Activated naive CD8-positive, alpha-beta T cell treated with anti-CD3 and anti-CD28 coated beads, Interleukin-2, amount 50 U/mL, for 16 hours (primary cell): Measurements from ENCODE around the gene IDUA.

ENCODE experiments used
- DNase-seq: peaks from one replicate; pipeline ENCODE4 v3.0.0-alpha.2; 2020; ENCODE audit warnings: low read depth, low spot score

The IDUA gene

GRCh38 chr4:1030559-1030958 is 43.7 kb downstream of the IDUA start:
- DNase-seq: no peak

DNA sequence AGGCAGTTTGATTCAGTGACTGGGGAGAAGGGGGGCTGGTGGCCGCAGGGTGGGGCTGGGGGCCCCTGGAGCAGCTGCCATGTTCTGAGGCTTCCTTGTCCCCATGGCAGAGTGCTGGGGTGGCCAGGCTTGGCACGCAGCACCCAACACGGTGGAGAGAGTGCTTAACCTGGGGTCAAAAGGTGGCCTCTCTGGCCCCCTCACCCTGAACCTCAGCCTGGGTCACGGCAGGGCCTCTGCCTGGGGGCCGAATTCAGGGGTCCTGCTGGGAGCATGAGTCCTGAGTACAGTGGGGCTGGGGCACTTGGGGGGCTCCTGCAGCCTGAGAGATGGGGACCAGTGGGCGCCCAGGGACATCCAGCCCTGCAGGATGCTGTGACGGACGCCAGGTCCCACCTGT is 44.5 kb downstream of the IDUA start:
- no peak for DNase-seq

DNA sequence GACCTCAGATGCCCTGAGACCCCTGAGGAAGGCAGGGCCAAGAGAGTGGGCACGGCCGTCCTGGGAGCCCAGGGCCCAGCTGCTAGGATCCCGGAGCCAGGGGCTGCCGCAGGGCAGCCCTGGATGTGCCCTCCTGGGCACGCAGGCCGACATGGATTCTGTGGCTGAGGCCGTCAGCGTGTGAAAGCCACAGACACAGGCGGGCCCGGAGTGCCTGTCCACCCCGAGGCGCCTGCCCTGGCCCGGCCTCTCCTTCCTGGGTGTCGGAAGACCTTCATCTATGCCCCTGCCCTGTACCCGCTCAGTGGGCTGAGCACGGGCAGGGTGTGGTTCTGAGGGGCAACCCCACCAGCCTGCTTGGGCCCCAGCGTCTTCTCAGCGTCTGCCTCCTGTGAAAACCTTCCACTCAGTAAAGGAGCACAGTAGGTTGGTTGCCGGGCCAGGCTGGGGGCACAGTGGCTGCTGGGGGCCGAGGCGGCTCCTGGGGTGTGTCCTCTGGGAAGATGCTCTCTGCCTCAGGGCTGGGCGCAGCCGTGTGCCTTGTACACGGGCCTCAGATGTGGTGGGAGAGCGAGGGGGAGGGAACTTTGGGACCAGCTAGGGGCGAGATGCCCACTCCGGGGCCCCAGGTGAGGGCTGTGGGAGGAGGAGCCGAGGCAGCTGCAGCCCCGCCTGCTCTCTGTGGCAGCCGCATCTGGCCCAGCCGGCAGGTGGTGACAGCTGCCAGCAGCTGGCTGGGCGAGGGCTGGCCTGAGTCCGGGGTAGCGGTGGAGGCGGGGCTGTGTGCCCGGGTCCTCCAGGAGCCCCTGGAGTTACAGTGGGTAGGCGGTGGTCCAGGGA is 45.3 kb downstream of the IDUA start:
- DNase-seq: no peak

GRCh38 chr4:1032861-1033260 is 46.0 kb downstream of the IDUA start:
- DNase-seq: no peak

GRCh38 chr4:1033840-1034551 is 47.2 kb downstream of the IDUA start:
- no peak for DNase-seq

DNA sequence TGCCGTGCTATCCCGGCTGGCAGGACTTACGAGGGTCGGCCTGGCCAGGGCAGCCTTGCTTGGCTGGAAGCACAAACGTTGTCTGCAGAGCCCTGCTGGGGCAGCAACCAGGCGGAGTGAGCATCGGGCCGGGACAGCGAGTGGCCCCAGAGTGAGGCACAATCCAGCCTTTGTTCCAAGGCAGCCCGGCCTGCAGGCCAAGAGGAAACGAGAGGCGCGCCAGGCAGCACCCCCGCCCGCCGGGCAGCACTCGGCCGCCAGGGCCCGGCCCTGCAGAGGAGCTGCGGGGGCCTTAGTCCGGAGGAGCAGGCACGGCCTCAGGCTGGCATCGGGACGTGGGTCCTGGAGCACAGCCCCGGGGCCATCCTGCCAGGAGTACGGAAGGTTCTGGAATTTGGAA is 48.7 kb downstream of the IDUA start:
- no peak for DNase-seq

GRCh38 chr4:1036095-1036494 is 49.3 kb downstream of the IDUA start:
- DNase-seq: no peak

DNA sequence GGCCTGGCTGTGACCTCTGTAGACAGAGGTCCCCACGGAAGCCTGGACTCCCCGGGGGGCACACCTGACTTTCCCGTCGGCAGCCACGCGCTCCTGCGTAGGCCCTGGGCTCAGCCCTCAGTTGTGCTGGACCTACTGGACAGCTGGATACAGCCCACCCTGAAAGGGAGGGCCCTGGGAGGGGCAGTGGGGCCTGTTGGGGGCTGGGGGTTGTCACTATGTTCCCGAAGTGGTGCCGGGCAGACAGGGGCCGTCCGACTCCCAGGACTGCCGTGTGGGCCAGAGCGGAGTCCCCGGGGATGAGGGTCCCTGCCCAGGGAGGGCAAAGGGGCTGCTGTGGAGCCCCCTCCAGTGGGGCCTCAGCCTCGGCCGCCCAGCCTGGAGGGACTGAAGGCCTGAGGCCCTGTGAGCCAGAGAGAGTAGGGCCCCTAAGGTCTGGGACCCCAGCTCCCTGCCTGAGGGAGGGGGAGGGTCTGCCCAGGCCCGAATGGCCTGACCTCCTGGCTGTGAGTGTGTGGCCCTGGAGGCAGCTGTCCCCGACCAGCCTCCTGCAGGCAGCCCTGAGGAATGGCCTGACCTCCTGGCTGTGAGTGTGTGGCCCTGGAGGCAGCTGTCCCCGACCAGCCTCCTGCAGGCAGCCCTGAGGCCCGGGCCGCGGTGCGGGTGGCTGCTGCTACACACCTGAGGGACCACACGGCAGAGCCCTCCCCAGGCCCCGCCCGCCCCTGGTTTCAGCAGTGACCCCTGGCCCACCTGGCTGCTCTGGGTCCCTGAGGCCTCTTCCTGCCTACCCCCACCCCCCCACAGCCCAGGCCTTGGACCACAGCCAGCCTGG is 50.3 kb downstream of the IDUA start:
- DNase-seq: no peak

DNA sequence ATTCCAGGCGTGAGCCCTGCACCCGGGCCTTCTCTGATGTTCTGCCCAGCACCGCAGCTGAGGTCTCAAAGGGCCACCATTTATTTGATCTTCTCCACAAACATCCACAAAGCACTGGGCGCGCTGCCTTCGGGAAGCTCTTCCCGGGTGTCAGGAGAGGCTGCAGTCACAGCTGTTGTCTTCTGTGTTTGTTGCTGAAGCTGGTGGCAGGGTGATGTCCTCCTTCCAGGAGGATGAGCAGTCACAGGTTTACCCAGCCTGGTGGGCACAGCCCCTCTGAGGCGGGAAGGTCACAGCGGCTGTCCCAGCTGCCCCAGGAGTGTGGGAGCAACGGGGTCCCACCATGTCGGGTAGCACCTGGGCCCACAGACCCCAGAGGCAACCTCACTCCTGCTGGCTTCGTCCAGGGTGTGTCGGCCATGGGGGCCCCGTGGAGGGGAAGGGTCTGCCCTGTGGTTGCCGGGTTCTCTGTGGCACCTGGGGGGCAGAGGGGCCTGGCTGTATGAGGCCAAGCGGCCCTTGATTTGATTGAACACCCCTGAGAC is 52.2 kb downstream of the IDUA start:
- no peak for DNase-seq

DNA sequence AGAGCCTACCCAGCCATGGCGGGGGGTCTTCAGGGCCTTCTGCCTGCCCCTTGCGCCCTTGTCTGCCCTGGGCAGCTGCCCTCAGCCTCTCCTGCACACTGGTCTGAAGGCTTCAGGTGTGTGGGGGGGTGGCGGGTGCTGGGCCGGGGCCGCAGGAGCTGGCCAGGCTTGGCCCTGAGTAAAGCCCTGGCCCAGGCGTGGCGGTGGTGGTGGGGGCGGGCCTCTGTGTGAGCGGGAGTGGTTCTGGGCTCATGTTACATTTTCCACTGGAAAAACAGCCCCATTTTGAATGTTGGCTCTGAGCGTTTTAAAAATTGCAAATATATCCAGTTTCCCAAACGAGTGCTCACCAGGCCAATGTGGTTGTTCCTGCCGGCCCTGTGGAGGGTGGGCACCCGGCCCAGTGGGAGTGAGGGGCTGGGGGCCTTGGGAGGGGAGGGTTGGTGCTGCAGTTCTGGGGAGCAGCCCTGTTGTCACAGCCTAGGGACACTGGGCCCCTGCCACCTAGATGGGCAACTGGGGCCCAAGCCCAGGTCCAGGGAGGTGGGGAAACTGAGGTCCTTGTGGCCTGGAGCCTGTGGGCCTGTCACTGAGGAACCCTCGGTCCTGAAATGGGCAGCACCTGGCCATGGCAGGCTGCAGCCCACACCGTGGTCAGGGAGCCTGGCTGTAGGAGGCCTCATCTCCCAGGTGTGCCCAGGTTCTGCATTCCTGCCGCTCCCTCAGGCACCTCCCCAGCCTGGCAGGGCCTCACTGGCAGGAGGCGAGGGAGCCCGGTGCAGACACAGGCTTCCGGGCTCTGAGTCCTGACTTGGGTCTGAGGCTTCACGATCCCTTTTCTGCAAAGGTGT is 52.9 kb downstream of the IDUA start:
- no peak for DNase-seq

DNA sequence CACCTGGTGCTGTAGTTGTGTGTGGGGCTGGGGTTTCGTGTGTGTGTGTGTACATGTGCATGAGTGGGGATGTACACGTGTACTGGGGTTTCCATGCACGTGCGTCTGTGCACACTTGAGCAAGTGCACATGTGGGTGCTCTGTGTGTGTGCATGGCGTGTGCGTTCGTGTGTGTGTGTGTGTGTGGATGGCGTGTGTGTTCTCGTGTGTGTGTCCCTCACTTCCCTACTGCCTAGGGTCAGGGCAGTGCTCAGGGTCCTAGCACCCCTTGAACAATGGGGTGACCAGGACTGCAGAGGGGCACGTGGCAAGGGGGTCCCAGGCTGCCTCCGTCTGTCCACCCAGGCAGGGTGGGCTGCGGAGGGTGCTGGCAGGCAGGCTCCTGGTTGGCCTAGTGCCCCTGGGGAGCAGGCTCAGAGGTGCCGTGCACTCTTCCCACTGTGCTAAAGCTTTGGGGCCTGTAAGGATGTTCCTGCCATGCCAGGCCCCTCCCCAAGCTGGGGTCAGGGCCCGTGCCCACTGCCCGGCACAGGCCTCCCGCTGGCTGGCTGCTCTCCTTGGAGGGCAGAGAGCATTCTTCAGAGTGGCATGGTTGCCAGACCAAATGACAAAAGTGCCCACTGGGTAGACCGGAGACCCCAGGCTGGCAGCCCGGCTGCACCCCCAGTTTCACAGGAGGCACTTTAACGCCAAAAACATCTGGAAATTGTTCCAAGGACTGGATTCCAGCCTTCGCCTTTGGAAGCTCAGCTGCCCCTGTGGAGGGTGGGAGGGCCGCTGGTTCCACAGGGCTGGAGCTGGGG is 53.7 kb downstream of the IDUA start:
- DNase-seq: no peak

DNA sequence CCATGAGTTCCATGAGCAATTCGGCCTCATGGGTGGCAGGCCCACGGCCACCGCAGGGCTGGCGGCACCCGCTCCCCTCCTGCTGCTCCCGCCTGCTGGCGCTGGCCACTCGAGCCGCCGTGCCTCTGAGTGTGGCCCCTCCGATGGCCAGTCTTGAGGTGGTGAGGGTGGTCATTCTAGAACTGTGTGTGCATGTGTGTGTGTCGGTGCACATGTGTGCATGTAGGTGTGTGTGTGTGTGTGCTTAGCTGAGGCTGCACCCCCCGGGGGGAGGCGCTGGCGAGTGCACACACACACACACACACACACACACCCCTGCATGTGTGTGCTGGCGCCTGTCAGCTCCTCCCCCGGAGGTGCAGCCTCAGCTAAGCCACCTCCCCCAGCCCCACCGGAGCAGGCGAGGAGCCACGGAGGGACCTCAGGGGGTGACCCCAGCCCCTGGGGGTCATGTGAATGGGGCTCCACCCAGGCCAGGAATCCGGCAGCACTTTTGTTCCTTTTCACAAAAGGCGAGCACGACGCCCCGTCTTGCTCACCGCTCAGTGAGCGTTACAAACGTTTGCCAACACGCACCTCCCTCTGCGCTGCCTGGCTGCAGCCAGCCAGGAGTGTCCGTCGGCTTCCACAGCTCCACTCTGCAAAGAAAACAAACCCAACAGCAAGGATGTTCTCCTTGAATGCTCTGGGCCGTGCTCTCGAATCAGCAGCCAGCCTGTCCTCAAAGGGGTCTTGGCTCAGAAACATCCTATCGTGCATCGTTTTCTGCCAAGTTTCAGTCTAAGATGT is 54.5 kb downstream of the IDUA start:
- no peak for DNase-seq

GRCh38 chr4:1041936-1042330 is 55.1 kb downstream of the IDUA start:
- no peak for DNase-seq

DNA sequence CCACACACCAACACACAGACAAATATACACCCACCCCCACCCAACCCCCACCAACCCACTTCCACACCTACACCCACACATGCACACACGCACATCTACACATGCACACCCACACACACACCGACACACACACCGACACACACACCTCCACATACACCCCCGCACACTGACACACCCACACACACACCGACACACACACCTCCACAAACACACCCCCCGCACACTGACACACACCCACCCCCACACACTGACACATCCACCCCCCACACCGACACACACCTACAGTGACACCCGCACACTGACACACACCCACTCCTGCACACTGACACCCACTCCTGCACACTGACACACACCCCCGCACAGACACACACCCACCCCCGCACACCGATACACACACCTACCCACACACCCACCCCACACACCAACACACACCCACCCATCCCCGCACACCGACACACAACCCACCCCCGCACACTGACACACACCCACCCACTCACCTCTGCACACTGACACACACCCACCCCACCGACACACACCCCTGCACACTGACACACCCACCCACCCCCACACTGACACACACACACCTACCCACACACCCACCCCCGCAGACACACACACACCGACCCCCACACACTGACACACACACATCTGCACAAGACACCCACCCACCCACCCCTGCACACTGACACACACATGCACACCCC is 55.7 kb downstream of the IDUA start:
- no peak for DNase-seq

- no peak for DNase-seq
These were observed 56.3 kb downstream of the IDUA start for GRCh38 chr4:1043162-1043561.

DNA sequence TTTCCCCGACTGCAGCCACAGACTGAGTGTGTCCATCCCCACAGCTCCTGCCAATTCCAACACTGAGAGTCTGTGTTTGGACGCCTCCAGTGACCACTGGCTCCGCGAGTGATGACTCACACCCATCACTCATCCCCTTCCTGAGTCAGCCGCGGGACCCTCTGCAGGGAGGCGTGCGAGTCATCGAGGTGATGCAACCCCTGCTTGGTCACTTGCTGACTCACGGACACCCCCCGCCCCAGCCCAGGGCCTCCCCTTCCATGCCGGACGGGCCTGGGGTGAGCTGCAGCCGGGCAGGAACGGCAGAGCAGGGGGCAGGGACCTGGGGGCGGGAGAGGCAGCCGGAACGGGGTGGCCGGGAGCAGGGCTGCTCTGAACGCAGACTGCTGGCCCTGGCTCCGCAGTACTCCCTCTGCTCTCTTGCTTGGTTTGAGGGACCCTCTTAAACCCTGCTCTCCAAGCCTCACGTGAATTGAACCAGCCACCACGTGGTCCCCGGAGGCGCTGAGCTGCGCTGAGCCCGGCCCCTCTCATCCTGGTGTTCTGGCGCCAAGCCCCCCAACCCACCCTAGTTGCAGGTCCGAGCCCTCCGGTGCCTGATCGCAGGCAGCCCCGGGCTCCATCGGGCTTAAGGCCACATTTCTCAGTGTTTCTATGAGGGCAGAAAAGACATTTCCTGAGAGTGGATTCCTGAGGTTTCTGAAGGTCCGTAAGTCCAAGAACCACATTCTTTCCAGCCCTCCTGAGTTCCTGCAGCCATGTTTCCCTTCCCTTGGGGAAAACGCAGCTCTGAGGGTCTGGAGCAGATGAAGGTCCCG is 57.0 kb downstream of the IDUA start:
- DNase-seq: no peak

DNA sequence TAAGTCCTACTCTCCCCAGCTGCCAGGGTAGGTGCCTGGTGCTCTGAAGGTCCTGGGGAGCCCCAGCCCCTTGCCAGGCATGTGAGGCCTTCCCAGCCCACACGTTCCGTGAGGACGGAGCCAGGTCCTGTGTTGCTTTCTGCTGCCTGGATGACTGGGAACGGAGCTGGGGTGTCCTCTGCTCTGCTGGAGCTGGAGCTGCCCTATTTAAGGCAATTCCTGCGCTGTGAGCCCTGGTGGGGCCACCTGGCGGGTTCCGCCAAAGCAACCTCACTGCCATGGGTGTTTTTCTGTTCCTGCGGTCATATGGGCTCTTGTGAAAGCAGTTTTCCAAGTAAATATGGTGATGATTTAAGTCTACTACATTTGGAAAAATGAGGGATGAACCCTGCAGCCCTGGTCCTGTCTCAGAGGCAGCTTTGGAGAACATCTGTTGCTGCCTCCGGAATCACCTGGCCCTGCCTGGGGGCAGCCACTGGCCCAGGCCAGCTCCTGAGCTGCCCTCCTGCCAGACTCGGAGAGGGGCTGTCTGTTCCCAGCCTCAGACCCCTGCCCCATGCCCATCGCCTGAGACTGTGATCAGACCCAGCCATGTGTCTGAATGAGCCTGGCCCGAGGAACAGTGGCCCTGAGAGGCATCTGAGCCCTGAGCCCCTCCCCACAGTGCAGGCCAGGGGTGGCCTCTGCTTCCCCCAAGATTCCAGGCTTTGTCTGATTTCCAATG is 57.8 kb downstream of the IDUA start:
- no peak for DNase-seq
